Fibroblast of skin of abdomen (primary cell): Measurements from ENCODE around the gene CLDN4.
"Not testable (repeated sequence)": the region's sequence is repeated elsewhere in the genome, so short reads cannot be mapped to it uniquely, and the experiment has no call there.

Source experiments
- DNase-seq: peaks from one replicate; pipeline ENCODE4 v3.0.0-alpha.2; 2013

The CLDN4 gene

GRCh38 chr7:73823873-73824592 is 6.8 kb upstream of the CLDN4 start:
- DNase-seq = no peak

DNA sequence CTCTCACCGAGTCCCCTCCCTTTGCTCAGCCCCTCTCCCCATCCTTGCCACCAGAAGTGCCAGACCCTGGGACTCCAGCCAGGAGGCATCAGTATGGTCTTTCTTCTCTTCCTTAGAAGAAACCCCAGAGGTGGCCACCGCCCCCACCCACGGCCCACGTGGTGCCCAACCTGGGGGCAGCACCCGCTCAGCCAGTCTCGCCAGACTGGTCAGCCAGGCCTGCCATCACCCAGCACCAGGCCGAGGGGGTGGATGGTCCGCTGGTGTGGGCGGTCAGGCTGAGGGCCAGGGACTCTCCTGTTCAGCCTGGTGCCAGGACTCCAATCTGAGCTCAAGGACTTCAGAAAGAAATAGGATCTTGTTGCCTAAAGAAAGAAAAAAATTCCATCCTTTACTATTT is 5.8 kb upstream of the CLDN4 start:
- no peak for DNase-seq

DNA sequence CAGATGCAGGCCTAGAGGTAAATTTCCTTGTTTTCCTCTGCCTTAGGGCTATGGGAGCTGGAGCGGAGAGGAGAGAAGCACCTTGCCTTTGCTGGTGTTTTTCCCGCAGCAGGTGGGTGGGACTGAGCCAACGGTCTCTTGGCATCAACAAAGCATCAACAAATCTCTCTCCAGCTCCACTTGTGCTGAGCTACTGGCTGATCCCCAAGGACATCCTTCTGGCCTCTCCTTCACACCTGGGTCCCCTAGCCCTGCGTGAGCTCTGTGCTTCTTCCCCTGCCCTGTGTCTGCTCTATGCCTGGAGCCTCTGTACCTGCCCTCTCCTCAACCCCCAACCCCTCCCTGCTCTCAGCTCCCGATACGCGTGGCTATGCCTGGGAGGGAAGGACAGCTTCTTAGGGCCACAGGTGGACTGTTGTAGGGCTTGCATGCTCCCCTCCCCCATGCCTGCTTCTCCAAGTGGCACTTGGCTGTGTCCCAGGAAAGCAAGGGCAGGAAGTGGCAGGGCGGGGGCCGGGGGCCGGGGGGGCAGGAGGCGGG is 3.2 kb upstream of the CLDN4 start:
- DNase-seq = no peak

GRCh38 chr7:73828107-73828803 is 2.5 kb upstream of the CLDN4 start:
- DNase-seq = peak; percentile 31

DNA sequence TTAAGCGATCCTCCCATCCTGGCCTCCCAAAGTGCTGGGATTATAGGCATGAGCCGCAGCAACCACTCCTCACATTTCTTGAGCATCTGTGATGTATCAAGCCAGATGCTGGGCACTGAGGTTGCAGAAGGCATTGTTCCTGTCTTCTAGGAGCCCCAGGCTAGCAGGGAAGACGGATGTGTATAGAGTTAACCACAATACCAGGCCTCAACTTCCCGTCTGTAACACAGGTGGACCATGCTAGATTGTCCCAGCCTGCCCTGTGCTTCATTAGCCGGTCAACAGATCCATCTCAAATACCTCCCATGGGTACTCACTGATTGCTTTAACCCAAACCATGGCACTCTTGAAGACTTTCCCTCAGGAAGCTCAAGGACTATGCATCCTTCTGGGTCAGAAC is 1.8 kb upstream of the CLDN4 start:
- no peak for DNase-seq

DNA sequence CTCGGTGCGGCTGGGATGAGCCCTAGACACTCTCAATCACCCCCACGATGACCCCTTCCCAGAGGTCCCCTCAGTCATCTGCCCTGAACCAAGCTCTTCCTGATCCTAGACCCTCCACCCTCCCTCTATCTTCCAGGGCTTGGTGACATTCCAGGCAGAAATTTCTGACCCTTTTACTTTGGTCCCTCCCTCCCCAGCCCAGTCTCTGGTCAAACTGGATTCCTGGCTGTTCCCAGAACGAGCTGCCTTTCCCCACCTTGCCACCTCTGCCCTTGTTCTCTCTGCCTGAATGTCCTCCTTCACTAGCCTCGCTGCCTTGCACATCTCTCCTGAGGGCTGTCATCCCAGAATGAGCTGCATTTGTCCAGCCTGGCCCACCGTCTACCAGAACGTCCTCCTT is 1.3 kb upstream of the CLDN4 start:
- DNase-seq = no peak

DNA sequence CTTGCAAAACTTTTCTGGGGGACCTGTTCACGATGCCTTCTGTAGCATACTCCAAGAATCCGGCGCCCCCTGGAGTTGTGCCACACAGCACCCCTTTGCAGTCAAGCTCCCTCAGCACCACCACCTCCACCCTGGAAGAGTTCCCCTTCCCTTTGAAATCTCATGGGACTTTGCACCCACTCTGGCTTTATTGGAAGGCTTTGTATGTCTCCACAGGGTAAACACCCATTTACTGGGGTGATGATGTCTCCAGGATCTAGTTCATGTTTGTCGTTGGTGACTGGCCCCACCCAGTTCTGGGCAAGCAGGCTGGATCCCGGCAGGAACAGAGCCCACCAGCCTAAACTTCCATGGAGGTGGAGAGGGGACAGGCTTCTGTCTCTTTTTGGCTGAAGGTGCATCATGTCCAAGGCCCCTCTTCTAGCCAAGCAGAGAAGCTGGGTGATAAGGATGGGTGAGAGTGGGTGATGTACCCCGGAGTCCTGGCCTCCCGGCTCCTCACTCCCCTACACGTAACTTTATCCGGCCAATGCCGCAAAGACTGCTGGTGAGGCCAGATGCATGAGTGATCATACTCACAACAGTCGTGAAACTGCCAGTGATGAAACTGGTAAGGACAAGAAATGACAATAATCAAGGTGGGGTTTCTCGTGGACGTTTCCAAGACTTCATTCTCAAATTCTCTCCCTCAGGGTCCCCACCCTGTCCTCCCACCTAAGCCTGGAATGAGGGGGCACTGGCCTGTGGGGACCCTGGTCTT is 695 bp upstream of the CLDN4 start:
- DNase-seq = no peak

- no peak for DNase-seq
These were observed 713 bp downstream of the CLDN4 start for GRCh38 chr7:73831584-73831833.

DNA sequence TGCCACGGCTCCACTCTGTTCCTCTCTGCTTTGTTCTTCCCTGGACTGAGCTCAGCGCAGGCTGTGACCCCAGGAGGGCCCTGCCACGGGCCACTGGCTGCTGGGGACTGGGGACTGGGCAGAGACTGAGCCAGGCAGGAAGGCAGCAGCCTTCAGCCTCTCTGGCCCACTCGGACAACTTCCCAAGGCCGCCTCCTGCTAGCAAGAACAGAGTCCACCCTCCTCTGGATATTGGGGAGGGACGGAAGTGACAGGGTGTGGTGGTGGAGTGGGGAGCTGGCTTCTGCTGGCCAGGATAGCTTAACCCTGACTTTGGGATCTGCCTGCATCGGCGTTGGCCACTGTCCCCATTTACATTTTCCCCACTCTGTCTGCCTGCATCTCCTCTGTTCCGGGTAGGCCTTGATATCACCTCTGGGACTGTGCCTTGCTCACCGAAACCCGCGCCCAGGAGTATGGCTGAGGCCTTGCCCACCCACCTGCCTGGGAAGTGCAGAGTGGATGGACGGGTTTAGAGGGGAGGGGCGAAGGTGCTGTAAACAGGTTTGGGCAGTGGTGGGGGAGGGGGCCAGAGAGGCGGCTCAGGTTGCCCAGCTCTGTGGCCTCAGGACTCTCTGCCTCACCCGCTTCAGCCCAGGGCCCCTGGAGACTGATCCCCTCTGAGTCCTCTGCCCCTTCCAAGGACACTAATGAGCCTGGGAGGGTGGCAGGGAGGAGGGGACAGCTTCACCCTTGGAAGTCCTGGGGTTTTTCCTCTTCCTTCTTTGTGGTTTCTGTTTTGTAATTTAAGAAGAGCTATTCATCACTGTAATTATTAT is 1.2 kb downstream of the CLDN4 start:
- no peak for DNase-seq

DNA sequence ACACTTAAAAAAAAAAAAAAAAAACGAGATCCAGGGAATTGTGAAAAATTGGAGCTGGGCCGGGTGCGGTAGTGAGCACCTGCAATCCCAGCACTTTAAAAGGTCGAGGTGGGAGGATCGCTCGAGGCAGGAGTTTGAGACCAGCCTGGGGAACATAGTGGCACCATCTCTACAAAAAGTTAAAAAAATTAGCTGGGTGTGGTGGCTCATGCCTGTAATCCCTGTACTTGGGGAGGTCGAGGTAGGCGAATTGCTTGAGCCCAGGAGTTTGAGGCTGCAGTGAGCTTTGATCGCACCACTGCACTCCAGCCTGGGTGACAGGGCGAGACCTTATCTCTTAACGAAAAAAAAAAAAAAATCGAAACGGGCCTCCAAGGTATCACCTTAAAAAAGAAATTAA is 2.0 kb downstream of the CLDN4 start:
- DNase-seq = no peak

DNA sequence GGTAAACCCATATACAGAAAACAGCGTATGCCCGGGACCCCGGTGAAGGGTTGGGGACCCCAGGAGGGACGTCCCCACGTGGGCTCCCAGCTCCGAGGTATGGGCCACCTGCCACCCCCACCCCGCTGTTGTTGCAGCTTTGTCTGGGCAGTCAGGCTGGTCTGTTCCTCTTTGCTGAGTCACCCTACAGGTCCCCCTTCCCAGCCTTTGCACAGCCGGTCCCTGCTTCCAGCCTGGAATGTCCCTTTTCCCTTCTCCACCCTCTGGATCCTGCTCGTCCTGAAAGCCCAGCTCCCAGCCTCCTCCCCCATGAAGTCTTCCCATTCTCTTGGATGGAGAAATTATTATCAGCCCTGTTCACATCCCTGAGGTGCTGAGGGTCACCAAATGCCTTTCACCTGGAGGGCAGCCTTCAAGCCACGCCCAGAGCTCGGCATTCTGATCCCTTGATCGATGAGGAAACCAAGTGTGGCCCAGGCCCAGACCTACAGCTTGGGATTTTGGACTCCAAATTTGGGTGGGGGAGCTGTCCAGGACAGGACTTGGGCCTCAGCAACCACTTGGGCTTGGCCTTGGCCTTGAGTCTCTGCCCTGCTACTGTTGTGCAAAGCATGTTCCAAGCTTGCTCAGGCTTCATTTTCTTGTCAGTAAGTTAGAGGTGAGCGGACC is 2.6 kb downstream of the CLDN4 start:
- no peak for DNase-seq

DNA sequence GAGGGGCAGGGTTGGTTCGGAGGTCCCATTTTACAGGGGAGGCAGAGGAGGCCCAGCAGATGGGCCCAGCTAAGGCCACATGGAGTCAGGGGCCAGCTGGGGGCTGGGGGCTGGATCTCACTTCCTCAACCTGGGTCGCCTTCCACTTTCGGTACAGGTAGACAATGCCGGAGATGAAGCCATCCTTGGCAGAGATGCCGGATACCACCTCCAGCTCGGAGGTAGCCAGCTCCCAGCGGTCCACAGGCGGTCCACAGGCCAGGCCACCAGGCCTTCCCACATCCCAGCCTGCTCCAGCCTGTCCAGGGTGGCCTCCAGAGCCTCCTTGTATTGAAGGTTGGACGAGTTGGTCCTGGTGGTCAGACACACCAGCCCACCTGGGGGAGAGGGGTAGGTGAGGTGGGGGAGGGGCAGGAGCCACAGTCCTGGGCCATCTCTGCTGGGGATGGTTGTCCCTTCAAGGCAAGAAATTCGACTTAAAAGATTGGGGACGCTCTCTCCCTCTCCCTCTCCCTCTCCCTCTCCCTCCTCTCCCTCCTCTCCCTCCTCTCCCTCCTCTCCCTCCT is 3.9 kb downstream of the CLDN4 start:
- DNase-seq = no peak

GRCh38 chr7:73837167-73837566 is 6.4 kb downstream of the CLDN4 start:
- not testable (repeated sequence) for DNase-seq

GRCh38 chr7:73838642-73839041 is 7.8 kb downstream of the CLDN4 start:
- no peak for DNase-seq

DNA sequence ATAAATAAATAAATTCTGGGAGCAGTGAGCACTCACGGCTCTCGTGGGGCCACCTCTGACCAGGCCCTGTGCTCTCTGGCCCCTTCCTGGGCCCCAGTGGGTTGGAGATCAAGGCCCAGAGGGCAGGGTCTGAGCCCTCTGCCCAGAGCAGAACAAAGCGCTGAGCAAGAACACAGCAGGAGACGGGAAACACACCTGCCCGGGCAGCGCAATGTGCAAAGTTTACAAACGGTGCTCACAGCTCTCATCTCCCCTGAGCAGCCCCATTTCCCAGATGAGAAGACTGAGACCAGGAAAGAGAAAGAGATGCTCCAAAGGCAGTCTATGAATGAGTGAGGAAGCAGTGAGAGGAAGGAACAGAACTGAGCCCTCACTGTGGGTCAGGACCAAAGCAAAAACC is 8.5 kb downstream of the CLDN4 start:
- no peak for DNase-seq

GRCh38 chr7:73839743-73840714 is 9.2 kb downstream of the CLDN4 start:
- no peak for DNase-seq

DNA sequence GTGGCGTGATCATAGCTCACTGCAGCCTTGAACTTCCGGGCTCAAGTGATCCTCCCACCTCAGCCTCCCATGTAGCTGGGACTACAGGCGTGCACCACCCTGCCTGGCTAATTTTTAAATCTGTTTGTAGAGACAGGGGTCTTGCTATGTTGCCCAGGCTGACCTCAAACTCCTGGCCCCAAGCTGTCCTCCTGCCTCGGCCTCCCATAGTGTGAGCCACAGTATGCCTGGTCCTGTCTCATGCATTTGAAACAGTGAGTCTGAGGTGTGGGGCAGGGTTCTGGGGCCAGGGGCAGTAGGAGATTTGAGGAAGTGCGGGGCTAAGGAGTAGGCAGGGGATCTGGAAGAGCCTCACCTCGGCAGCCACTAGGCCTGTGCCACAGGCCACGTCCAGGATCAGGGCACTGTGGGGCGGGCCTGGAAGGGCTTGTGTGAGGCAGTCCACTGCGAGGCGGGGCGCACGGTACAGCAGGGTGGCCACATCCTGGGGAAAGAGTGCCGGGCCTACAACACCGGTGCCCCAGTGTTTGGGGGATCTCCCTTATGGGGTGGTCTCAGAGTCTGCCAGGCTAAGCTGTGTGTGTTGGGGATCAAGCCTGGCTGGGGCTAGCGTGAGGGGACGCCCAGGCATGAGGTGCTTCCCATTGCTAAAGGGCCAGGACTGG is 10.1 kb downstream of the CLDN4 start:
- DNase-seq = no peak

DNA sequence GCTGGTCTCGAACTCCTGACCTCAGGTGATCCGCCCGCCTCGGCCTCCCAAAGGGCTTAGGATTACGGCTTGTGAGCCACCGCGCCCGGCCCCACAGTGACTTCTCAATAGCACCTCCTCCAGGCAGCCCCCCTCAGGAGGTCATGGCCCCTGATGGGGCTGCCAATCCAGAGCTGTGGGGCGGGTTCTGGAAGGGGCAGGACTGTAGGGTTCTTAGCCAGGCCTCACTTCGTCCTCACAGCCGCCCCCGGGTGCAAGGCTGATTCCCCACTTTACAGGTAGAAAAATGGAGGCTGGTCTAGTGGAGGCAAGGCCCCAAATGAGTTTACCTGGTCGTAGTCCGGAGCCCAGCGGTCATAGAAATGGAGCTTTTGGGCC is 10.9 kb downstream of the CLDN4 start:
- no peak for DNase-seq

DNA sequence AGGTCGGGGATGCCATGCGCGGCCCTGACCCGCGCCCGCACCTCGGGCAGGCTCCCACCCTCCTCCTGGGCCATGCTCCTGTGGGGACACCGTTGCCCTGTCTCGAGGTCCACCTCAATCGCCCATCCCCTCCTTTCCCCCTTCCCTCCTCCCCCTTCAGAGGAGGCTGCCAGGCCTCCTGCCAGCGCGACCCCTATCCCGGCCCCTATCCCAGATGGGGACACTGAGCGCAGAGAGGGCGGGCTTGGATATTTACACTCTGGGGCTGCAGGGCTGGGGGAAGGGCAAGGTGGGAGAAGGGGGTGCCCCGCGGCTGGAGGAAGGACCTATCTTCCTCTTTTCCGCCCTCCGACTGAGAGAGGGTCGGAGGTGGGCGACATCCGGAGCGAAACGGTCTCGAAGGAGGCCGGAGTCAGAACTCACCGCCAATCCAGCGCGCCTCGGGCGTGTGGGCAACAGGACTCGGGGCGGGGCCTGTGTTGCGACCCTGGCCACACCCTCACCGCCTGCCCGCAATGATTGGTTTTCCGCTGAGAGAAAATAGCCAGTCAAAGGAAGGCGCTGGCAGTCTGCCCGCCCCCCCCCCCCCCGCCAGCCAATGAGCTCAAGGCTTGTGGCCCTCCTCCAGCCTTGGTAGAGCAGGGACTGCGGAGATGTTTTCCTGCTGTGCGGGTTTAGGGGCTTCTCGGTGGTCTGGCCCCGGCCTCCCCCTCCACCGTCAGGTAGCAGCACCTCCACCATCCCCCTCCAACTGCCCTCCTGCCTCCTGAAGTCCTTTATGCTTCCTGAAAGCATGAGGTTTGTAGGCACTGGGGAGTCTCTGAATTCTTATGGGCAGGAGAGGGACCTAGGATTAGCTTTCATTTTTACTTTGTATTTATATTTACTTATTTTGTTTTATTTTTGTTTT is 11.5 kb downstream of the CLDN4 start, which contains the start of gene METTL27:
METTL27 (minus strand) TSS at position 450 of the 910 bp plus-strand sequence; CDS start at position 74, 376 bp downstream.
- DNase-seq = peak; percentile 94
